ENCODE measurements around the gene ASIC3.
"Not testable (repeated sequence)": the region's sequence is repeated elsewhere in the genome, so short reads cannot be mapped to it uniquely, and the experiment has no call there.

The ASIC3 gene

DNA sequence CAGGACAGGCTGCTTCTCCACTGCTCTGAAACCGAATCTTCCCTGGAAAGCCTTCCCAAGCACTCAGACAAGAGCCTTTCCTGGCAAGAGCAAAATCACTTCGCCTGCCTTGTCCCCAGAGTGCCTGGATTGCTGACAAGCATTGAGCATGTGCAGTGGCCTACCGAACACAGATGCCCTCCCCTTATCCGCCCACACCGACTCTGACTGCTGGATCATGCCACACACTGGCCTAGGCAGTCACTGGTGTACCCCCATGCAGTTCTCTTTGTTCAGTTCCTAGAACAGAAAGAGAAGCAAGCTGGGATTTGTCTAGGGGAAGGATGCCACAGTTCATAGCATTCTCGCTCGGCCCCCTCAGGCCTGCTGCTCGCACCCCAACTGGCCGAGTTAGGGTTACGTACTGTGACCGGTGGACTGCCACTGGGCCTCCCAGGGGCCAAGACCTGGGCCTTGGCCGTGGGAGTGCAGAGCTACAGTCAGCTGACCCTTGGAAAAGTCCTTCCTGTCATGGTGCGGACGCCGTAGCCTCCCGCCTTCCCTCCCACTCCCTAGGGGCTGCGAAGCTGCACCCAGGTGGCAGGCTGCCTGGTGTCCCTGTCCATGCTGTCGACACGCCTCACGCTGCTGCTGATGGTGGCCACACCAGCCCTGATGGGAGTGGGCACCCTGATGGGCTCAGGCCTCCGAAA is 13.2 kb upstream of the ASIC3 start:
- WGBS = 92% methylated on average over 21 of the region's 21 CpGs
- H3K4me3 ChIP-seq (ENCODE audit: low read length) = no peak overlapping the region

DNA sequence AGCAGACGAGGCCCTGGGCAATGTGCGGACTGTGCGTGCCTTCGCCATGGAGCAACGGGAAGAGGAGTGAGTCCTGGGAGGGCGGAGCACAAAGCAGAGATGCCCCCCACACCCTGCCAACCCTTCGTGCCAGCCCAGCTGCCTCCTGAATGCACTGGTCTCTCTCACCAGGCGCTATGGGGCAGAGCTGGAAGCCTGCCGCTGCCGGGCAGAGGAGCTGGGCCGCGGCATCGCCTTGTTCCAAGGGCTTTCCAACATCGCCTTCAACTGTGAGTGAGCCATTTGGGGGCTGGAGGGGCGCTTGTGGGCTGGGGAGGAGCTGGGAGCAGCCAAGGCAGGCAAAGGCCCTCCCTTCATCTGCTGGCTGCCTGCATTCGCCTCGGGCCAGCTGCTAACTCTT is 12.4 kb upstream of the ASIC3 start:
- Histone ChIP-seq H3K36me3 (ENCODE audit: insufficient read depth, low read length) (peaks cover 16% of the 10 kb centered on the region), H3K27ac (ENCODE audit: low read depth, low read length) (no peak overlapping the region), H3K27me3 (ENCODE audit: insufficient read depth, low read length) (no peaks in the 10 kb centered on the region), H3K9me3 (ENCODE audit: insufficient read depth, low read depth, low read length) (no peaks in the 10 kb centered on the region), H3K9ac (ENCODE audit: low read depth, low read length) (no peak overlapping the region), H3K4me1 (ENCODE audit: insufficient read depth, low read length) (peaks cover 4% of the 10 kb centered on the region; the same call in 1 of the 2 replicates), H3K4me3 (ENCODE audit: low read length) (no peak overlapping the region)
- WGBS = 95% methylated on average over 17 of the region's 17 CpGs

More for the DNA sequence above, 13.2 kb upstream of the ASIC3 start:
- Histone ChIP-seq H3K36me3 (ENCODE audit: insufficient read depth, low read length) (peaks cover 16% of the 10 kb centered on the region), H3K27ac (ENCODE audit: low read depth, low read length) (no peak overlapping the region), H3K27me3 (ENCODE audit: insufficient read depth, low read length) (no peaks in the 10 kb centered on the region), H3K9me3 (ENCODE audit: insufficient read depth, low read depth, low read length) (no peaks in the 10 kb centered on the region), H3K9ac (ENCODE audit: low read depth, low read length) (no peak overlapping the region), H3K4me1 (ENCODE audit: insufficient read depth, low read length) (peaks cover 4% of the 10 kb centered on the region; the same call in 1 of the 2 replicates)

DNA sequence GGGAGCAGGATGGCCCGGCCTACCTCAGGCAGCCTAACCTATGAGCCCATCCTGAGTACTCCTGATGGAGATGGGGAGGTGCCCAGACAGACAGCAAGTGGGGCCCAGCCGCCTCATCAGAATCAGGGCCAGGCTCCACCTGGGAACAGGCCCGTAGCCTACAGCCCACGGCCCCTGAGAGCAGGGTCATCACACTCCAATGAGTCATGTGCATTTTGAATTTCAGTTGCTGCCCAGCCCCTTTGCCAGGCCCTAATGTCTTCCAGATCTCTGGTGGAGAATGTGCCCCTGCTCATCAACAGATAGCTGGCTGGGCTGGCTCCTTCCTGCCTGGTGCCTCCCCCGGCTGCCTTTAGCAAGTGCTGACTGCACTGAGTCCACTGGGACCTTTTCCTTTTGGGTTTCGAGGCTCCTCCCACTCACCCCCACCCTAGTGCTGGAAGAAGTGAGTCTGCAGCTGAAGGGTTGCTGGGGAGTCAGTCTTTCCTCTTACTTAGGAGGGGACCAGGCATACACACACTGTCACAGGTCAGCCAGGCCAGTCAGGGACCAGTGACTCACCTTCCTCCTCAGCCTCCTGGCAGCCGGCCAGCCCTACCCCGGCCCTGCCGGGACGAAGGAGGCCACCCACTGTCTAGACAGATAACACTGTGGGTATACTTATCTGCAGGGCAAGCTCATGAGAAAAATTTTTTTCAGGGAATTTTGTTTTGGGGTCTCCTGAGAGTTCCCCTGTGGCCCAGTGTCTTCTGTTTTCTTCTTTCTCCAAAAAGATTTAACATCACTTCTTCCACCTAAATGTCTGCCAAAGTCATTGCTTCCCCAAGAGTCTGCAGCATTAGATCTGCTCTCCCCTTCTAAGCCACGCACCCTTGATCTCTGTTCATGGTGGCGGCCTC is 9.1 kb upstream of the ASIC3 start:
- no peak overlapping the region for H3K9ac ChIP-seq (ENCODE audit: low read depth, low read length)
- 68% methylated on average over 12 of the region's 12 CpGs for WGBS

DNA sequence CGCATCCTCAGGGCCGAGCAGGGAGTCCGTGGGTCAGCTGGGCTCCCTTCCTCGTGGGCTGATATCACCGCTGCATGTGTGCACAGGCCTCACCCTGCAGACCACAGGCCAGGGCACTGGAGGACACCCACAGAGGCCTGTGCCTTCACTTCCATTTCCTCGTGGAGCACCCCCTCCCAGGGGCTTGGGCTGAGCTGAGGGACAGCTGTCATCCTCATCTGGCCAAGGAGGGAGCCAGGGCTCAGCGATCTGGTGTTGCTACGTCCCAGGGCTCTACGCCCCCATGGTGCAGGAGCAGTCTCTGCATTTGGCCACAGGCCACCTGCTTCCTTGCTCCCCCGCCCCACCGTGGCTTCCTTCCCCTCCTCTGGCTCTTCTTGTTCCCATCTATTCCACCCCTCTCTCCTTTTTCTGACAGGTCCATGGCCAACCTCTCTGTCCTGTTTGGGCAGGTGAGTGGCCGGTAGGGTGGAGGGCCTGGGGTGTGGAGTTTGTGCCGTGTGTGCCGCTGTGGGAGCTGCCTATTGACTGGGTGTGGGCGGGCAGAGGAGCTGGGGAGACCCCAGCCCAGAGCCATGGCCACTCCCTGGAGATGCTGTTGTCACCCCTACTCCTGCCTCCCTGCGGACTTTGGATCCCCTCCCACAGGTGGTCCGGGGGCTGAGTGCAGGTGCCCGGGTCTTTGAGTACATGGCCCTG is 8.3 kb upstream of the ASIC3 start:
- no peaks in the 10 kb centered on the region for H3K27me3 ChIP-seq (ENCODE audit: insufficient read depth, low read length)
- 86% methylated on average over 18 of the region's 18 CpGs for WGBS
- H3K9me3 ChIP-seq (ENCODE audit: insufficient read depth, low read depth, low read length) = no peaks in the 10 kb centered on the region
- H3K36me3 ChIP-seq (ENCODE audit: insufficient read depth, low read length) = peaks cover 12% of the 10 kb centered on the region
- peaks cover 4% of the 10 kb centered on the region; the same call in 1 of the 2 replicates for H3K4me1 ChIP-seq (ENCODE audit: insufficient read depth, low read length)
- H3K27ac ChIP-seq (ENCODE audit: low read depth, low read length) = no peak overlapping the region
- no peak overlapping the region for H3K4me3 ChIP-seq (ENCODE audit: low read length)
- H3K9ac ChIP-seq (ENCODE audit: low read depth, low read length) = no peak overlapping the region

More for the DNA sequence above, 9.1 kb upstream of the ASIC3 start:
- no peaks in the 10 kb centered on the region for H3K9me3 ChIP-seq (ENCODE audit: insufficient read depth, low read depth, low read length)
- no peak overlapping the region for H3K27ac ChIP-seq (ENCODE audit: low read depth, low read length)
- H3K4me1 ChIP-seq (ENCODE audit: insufficient read depth, low read length) = peaks cover 4% of the 10 kb centered on the region; the same call in 1 of the 2 replicates
- peaks cover 16% of the 10 kb centered on the region for H3K36me3 ChIP-seq (ENCODE audit: insufficient read depth, low read length)
- H3K4me3 ChIP-seq (ENCODE audit: low read length) = no peak overlapping the region
- H3K27me3 ChIP-seq (ENCODE audit: insufficient read depth, low read length) = no peaks in the 10 kb centered on the region

DNA sequence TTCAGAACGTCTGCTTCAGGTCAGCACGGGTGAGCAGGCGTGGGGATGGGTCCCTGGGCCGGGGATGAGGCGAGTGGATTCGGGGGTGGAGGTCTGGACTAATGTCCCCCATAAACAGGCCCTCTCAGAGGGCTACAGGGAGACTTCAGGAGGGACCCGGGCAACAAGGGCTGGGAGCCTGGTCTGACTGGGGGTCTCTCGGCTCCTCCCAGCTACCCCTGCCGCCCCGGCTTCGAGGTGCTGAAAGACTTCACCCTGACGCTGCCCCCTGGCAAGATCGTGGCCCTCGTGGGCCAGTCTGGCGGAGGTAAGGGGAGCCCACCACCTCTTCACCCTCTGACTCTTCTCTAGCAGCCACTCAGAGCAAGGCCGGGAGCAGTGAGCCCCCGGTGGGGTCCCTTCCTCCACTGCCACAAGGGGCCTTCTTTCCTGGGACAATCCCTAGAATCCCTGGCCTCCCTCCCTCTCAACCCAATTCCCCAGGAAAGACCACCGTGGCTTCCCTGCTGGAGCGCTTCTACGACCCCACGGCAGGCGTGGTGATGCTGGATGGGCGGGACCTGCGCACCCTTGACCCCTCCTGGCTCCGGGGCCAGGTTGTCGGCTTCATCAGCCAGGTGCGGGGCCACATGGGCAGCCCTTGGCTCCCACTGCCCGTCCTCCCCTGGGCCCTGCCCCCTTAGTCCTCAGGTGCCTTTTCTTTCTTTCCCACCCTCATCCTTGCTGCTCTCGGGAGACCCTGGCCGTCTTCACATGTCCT is 7.5 kb upstream of the ASIC3 start:
- Histone ChIP-seq H3K9me3 (ENCODE audit: insufficient read depth, low read depth, low read length) (no peaks in the 10 kb centered on the region), H3K36me3 (ENCODE audit: insufficient read depth, low read length) (peaks cover 10% of the 10 kb centered on the region), H3K4me1 (ENCODE audit: insufficient read depth, low read length) (peaks cover 4% of the 10 kb centered on the region; the same call in 1 of the 2 replicates), H3K27ac (ENCODE audit: low read depth, low read length) (no peak overlapping the region), H3K4me3 (ENCODE audit: low read length) (no peak overlapping the region), H3K27me3 (ENCODE audit: insufficient read depth, low read length) (no peaks in the 10 kb centered on the region), H3K9ac (ENCODE audit: low read depth, low read length) (no peak overlapping the region)
- 93% methylated on average over 30 of the region's 30 CpGs for WGBS

DNA sequence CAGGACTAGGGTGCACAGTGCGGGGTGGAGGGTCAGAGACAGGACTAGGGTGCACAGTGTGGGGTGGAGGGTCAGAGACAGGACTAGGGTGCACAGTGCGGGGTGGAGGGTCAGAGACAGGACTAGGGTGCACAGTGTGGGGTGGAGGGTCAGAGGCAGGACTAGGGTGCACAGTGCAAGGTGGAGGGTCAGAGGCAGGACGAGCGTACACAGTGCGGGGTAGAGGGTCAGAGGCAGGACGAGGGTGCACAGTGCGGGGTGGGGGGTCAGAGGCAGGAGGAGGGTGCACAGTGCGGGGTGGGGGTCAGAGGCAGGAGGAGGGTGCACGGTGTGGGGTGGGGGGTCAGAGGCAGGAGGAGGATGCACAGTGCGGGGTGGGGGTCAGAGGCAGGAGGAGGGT is 4.9 kb upstream of the ASIC3 start:
- H3K36me3 ChIP-seq (ENCODE audit: insufficient read depth, low read length); H3K27me3 ChIP-seq (ENCODE audit: insufficient read depth, low read length); H3K9me3 ChIP-seq (ENCODE audit: insufficient read depth, low read depth, low read length); H3K4me3 ChIP-seq (ENCODE audit: low read length); H3K9ac ChIP-seq (ENCODE audit: low read depth, low read length); H3K4me1 ChIP-seq (ENCODE audit: insufficient read depth, low read length); H3K27ac ChIP-seq (ENCODE audit: low read depth, low read length): not testable (repeated sequence)
- 89% methylated on average over 10 of the region's 10 CpGs for WGBS

DNA sequence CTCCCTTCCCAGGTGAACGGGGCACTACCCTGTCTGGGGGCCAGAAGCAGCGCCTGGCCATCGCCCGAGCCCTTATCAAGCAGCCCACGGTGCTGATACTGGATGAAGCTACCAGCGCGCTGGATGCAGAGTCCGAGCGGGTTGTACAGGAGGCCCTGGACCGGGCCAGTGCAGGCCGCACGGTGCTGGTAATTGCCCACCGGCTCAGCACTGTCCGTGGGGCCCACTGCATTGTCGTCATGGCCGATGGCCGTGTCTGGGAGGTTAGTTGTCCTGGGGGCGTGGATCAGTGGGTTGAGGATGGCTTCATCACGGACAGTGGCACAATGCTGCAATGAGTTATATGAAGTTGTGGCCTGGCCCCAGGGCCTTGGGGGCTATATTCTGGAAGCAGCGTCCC is 4.4 kb upstream of the ASIC3 start:
- Histone ChIP-seq H3K4me3 (ENCODE audit: low read length) (no peak overlapping the region), H3K36me3 (ENCODE audit: insufficient read depth, low read length) (no peaks in the 10 kb centered on the region), H3K27me3 (ENCODE audit: insufficient read depth, low read length) (peaks cover 6% of the 10 kb centered on the region), H3K27ac (ENCODE audit: low read depth, low read length) (no peak overlapping the region), H3K4me1 (ENCODE audit: insufficient read depth, low read length) (peaks cover 4% of the 10 kb centered on the region; the same call in 1 of the 2 replicates), H3K9me3 (ENCODE audit: insufficient read depth, low read depth, low read length) (no peaks in the 10 kb centered on the region), H3K9ac (ENCODE audit: low read depth, low read length) (no peak overlapping the region)
- 95% methylated on average over 20 of the region's 20 CpGs for WGBS

DNA sequence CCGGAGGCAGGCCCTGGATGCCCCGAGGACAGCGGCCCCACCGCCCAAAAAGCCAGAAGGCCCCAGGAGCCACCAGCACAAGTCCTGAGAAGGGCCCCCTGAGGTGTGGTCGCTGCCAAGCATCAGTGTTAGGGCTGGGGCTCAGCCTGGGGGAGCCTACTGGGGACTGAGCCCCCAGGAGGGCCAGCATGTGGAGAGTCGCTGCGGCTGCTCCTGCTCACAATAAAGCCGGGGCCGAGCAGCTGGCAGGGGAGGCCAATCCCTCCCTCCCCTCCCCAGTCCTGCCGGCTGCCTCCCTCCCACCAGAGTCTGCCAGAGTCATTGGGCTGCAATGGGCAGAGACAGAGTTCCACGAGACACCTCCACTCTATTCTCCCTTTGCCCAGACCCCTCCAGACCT is 3.1 kb upstream of the ASIC3 start:
- H3K27me3 ChIP-seq (ENCODE audit: insufficient read depth, low read length) = peaks cover 19% of the 10 kb centered on the region
- H3K9ac ChIP-seq (ENCODE audit: low read depth, low read length) = no peak overlapping the region
- no peak overlapping the region for H3K4me3 ChIP-seq (ENCODE audit: low read length)
- H3K36me3 ChIP-seq (ENCODE audit: insufficient read depth, low read length) = no peaks in the 10 kb centered on the region
- H3K4me1 ChIP-seq (ENCODE audit: insufficient read depth, low read length) = no peaks in the 10 kb centered on the region
- H3K27ac ChIP-seq (ENCODE audit: low read depth, low read length) = no peak overlapping the region
- H3K9me3 ChIP-seq (ENCODE audit: insufficient read depth, low read depth, low read length) = no peaks in the 10 kb centered on the region
- 88% methylated on average over 11 of the region's 11 CpGs for WGBS

DNA sequence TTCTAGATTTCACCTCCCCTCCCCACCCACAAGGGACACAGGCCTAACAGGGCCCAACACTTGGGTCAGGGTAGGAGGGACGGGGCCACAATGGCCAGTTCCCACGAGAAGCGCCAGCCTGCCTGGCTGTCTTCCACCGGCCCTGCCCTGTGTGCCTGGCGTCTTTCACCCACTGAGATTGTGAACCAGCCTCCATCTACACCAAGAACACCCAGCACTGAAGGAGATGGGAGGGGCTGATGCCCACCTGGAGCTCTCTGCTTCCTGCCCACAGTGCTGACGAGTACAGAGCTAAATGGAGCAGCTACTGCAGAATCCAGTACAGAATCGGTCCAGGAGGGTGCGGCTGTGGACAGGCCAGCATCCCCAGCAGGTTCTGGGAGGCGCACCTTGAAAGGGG is 2.4 kb upstream of the ASIC3 start:
- Histone ChIP-seq H3K27me3 (ENCODE audit: insufficient read depth, low read length) (peaks cover 26% of the 10 kb centered on the region), H3K36me3 (ENCODE audit: insufficient read depth, low read length) (no peaks in the 10 kb centered on the region), H3K4me3 (ENCODE audit: low read length) (no peak overlapping the region), H3K4me1 (ENCODE audit: insufficient read depth, low read length) (no peaks in the 10 kb centered on the region), H3K9me3 (ENCODE audit: insufficient read depth, low read depth, low read length) (no peaks in the 10 kb centered on the region), H3K9ac (ENCODE audit: low read depth, low read length) (no peak overlapping the region), H3K27ac (ENCODE audit: low read depth, low read length) (no peak overlapping the region)
- WGBS = 91% methylated on average over 9 of the region's 9 CpGs

DNA sequence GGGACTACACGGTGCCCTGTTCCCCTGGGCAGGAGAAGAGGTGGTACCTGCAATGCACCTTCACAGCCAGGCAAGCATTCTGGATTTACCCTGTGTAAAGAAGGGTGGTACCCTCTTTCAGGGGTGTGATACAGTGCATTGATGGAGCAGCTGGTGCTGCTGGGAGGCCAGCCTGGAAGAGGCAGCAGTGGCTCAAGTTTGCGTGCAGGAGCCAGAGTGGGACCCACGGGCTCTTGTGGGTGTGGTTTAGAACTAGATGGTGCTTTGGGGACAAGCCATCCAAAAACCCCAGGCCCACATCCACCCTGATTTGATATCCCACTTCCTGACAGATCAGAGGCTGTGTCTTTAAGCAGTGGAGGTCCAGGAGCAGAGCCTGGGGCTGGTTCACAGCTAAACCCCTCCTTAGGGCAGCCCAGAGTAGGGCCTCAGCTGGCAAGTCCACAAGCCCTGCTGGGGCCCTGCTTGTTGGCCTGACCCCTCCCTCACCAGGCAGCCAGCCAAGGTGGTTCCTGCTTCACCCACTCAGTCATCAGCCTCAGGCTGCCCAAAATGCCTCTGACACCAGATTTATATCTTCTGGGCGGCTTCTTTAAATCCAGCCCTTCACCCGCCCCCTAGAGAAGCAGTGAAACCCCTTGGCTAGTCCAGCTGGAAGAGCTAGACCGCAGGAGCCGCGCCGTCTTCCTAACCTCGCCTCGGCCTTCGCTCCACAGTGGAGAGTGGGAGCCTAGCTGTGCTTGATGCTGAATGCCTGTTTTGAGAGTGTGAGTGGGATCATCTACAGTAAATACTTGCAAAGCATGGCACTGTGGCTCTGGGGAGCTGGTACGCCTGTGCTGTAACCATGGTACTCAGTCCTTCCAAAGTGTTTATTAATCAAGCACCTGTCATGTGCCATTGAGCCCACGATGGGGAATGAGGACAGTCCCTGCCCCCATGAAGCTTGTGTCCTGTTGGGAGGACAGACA is 1.4 kb upstream of the ASIC3 start:
- Histone ChIP-seq H3K36me3 (ENCODE audit: insufficient read depth, low read length) (no peaks in the 10 kb centered on the region), H3K27me3 (ENCODE audit: insufficient read depth, low read length) (peaks cover 33% of the 10 kb centered on the region), H3K9me3 (ENCODE audit: insufficient read depth, low read depth, low read length) (no peaks in the 10 kb centered on the region), H3K9ac (ENCODE audit: low read depth, low read length) (no peak overlapping the region), H3K4me3 (ENCODE audit: low read length) (no peak overlapping the region), H3K27ac (ENCODE audit: low read depth, low read length) (no peak overlapping the region), H3K4me1 (ENCODE audit: insufficient read depth, low read length) (no peaks in the 10 kb centered on the region)
- 91% methylated on average over 14 of the region's 14 CpGs for WGBS
